Jurkat, Clone E6-1 (cell line): ENCODE results near the gene DPAGT1.
"Not testable (repeated sequence)": the region's sequence is repeated elsewhere in the genome, so short reads cannot be mapped to it uniquely, and the experiment has no call there.

Source experiments
- DNase-seq: peaks from one replicate; pipeline ENCODE4 v3.0.0-alpha.2; 2011; ENCODE audit warnings: low read depth, low spot score
- H3K4me3 ChIP-seq: 2 replicates; pipeline ENCODE4 v1.5.1; 2011; ENCODE audit warnings: mild to moderate bottlenecking, low read length, control low read depth, moderate library complexity

Gene DPAGT1

DNA sequence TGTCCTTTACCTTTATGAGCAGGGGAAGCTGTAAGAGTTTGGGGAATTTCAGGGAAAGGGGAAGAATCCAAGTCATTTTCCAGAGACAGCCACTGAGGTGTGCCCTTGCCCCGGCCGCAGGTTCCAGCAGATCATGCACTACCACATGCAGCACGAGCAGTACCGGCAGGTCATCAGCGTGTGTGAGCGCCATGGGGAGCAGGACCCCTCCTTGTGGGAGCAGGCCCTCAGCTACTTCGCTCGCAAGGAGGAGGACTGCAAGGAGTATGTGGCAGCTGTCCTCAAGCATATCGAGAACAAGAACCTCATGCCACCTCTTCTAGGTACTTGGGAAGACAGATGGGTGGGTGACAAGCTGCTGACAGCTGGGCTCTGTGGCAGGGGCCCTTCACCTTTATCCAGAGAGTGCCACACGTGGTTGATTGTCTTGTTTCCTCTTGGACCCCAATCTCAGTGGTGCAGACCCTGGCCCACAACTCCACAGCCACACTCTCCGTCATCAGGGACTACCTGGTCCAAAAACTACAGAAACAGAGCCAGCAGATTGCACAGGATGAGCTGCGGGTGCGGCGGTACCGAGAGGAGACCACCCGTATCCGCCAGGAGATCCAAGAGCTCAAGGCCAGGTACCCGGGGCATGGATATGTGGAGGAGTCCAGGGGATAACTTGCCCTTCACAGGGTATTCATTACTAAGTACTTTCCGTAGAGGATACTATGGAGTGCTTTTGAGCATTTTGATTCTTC is 22.8 kb downstream of the DPAGT1 start:
- no peak overlapping the region for H3K4me3 ChIP-seq
- DNase-seq: no peak

DNA sequence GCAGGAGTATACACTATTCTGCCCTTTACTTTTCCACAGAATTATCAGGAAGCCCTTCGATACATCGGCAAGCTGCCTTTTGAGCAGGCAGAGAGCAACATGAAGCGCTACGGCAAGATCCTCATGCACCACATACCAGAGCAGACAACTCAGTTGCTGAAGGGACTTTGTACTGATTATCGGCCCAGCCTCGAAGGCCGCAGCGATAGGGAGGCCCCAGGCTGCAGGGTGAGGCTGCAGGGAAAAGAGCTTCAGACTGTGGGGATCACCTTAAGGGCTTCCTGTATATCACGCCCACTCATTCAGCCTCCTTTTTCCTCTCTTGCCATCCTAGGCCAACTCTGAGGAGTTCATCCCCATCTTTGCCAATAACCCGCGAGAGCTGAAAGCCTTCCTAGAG is 23.8 kb downstream of the DPAGT1 start:
- DNase-seq: no peak
- H3K4me3 ChIP-seq: no peak overlapping the region

DNA sequence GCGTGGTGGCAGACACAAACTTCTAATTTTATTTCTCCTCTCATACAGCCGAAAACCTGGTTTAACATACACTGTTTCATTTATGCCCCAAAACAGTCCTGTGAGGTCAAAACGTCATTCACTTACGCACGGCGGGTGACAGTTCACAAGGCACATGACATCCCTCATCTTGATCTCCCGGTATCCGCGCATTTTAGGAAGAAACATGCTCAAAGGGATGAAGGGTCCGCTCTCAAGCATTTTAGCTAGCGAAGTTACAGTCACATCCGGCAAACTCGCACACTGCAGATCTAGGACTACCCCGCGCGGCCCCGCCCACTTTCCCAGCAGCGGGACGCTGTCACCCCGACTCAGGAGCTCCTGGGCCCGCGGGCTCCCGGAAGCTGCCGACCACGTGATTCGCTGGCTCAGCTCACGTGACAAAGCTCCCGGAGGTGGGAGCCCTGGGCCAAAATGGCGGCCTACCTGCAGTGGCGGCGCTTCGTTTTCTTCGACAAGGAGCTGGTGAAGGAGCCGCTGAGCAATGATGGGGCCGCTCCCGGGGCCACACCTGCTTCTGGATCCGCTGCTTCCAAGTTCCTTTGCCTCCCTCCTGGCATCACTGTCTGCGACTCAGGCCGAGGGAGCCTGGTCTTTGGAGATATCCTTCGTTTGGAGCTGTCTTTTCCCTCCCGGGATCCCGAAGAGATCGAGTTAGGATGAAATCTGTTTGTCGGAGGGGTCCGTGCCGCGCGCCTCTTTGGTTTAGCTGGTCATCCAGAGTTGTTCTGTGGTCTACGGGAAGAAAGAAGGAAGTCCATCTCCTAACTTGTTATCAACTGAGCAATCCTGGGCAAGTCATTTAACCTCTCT is 34.1 kb downstream of the DPAGT1 start, which contains the start of gene VPS11:
TSS of gene VPS11 (plus strand) at position 448 of the 852 bp plus-strand sequence. CDS start at position 454, 6 bp downstream.
- peak; percentile 97 for DNase-seq
- peak within 1 kb of the TSS; percentile 79 for H3K4me3 ChIP-seq

DNA sequence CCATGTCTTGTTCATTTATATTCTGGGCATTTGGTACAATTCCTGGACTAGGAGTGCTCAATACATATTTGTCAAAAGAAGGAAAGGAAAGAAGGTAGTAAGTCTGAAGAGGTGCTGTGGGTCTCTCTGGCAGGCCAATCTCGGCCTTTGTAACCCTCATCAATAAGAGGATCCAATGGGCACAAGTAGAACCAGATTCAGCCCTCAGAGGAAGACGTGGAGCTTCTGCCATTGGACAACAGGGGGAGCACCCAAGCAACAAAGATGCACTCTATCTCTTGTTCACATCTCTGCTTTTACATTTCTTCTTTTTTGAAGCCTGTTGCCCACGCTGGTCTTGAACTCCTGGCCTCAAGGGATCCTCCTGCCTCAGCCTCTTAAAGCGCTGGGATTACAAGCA is 36.3 kb downstream of the DPAGT1 start:
- no peak overlapping the region for H3K4me3 ChIP-seq
- DNase-seq: peak; percentile 57

DNA sequence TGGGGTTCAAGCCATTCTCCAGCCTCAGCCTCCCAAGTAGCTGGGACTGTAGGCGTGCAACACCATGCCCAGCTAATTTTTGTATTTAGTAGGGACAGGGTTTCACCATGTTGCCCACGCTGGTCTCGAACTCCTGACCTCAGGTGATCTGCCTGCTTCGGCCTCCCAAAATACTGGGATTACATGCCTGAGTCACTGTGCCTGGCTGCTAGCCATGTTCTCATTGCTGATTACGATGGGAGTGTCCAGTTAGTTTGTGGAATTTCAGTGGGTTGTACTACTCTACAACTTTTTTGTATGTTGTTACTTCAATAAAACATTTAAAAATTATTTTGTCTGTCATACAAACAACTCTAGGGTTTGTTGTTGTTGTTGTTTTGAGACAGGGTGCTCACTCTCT is 38.9 kb downstream of the DPAGT1 start:
- DNase-seq: no peak
- no peak overlapping the region for H3K4me3 ChIP-seq

DNA sequence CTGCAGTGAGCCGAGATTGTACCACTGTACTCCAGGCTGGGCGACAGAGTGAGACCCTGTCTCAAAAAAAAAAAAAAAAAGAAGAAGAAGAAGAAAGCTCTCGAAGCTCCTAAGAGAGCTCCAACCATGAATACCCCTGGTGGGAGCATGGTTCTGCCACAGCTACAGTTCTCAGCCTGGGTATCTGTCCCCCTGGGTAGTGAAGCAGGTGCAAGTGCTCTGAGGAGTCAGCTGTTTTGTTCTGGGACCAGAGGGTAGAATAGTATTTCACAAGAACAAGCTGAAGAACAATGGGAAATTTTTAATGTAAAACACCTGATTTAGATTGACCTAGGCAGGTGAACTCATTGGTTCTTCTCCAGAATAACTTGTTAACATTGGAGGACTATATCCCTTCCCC is 40.4 kb downstream of the DPAGT1 start:
- H3K4me3 ChIP-seq: no peak overlapping the region
- no peak for DNase-seq

DNA sequence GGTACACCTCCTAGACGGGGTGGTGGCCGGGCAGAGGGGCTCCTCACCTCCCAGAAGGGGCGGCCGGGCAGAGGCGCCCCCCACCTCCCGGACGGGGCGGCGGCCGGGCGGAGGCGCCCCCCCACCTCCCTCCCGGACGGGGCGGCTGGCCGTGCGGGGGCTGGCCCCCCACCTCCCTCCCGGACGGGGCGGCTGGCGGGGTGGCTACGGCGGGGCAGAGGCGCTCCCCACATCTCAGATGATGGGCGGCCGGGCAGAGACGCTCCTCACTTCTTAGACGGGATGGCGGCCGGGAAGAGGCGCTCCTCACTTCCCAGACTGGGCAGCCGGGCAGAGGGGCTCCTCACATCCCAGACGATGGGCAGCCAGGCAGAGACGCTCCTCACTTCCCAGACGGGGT is 42.5 kb downstream of the DPAGT1 start:
- H3K4me3 ChIP-seq, DNase-seq: not testable (repeated sequence)

DNA sequence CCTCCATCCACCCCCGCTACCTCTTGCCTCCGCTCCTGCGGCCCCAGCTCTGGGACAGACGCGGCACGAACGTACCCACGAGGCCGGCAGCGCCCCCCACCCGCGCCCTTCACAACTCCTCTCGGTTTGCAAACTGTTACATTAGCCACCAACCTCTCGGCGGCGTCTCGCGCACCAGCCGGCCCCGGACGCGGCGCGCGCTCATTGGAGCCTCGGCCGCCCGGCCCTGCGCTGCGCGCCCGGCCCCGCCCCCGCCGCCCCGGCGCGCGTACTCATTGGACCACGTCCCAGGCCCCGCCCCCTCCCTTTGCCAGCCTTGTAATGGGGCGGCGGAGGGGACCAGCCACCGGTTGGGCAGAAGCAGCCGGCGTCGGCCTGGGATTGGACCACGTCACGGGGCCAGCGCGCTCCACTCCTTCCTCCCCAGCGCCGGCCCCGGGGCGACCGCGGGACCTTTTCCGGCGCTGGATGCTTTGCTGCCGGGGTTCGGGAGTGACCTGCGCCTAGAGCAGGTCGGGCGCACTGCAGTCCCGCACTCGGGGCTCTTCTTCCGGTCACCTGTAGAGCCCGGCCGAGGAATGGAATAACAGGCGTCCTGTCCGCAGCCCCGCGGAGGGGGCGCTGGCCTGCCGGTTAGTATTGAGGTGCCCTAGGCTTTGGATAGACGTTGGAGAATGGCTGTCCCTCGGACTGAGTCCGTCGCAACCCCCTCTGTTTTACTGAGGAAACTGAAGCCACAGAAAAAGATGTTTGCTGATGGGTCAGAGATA is 44.5 kb downstream of the DPAGT1 start, which contains the start of gene HYOU1:
TSS of gene HYOU1 (minus strand) at position 206 of the 770 bp plus-strand sequence. CDS start 1,045 bp downstream, outside the sequence.
- H3K4me3 ChIP-seq: peak within 1 kb of the TSS; percentile 91
- peak; percentile 93 for DNase-seq

DNA sequence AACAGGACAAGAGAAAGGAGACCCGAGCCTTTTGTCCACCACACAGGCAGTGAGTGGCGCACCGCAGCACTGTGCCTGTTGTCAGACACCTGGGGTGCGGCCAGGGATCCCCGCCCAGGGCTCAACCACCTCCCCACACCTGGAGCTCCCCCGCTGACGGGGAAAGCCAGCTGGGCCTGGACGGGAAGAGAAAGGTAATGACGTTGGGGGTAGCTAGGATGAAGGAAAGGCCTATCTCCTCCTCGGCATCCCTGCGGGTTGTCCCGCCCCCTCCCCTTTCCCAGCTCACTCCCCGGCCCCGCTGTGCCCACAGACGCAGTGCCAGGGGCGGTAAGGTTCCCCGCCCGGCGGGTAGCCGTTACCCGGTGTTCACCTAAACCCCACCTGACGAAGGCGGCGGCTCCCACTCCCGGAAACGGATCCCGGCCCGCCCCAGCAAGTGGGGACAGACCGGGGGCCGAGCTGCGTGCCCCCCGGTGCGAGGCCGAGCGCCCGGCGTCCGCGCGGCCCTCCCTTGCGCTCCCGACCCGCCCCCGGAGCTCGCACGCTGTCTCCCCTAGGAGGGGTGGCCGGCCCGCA is 45.1 kb downstream of the DPAGT1 start:
- H3K4me3 ChIP-seq: peak overlapping the region; percentile 87
- DNase-seq: peak; percentile 15

DNA sequence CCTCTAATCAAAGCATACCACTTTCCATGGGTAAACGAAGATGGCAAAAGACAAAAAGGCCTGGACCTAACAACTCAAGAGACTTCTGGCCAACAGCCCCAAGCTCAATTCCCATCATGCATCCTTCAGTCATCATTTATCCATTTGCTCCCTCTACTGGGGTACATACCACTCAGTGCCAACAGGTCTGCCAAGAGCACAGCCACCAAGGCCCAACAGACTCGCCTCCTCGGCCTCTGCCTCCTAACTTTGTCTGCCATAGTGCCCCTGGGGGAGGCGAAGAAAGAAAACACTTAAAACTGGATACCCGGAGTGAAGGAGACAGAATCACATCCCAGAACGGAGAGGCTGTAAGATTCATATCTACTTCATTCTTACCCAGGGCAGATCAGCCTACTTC is 45.8 kb downstream of the DPAGT1 start:
- peak overlapping the region; percentile 87 for H3K4me3 ChIP-seq
- DNase-seq: peak; percentile 37

DNA sequence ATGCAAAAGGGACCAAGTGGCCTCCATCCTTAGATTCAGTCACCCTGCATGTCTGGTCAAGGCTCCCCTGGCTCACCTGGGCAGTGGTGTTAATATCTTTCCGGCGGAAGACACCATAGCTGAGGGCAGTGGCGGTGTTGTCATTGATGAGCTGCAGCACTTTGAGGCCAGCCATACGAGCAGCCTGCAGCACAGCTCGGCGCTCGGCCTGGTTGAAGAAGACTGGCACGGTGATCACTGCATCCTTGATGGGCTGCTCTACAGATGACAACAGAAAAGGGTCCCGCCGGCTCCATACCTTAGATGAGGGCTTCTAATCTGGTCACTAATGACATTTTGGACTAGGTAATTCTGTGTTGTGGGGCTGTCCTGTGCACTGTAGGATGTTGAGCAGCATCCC is 47.2 kb downstream of the DPAGT1 start:
- H3K4me3 ChIP-seq: no peak overlapping the region

DNA sequence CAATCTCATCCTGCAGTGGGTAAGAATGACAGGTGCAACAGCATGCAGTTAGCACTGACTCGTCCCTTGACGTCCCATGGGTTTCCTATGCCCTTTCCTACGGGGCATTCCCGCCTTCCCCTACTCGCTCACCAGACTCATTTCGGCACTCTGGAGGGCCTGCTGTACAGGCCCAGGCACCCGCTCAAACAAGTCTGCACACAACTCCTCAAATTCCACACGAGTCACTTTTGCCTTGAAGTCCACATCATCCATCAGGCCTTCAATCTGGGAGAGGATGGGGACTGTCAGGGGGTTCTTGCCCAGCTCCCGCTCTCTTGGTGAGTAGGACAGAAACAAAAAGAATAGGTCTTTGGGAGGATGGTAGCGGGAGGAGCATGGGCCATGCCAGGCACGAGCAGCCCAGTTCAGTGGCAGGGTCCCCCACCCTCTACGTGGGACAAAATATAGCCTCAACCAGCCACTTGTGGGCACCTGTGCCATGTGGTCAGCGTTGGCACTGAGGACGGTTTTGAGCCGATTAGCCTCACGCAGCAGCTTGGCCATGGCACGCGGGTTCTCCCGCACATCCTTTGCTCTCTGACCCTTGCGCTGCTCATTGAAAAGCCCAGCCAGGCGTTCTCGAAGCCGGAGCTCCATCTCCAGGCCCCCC is 49.4 kb downstream of the DPAGT1 start:
- no peak for DNase-seq
- H3K4me3 ChIP-seq: no peak overlapping the region

More for the DNA sequence above, 47.2 kb downstream of the DPAGT1 start:
- no peak for DNase-seq

DNA sequence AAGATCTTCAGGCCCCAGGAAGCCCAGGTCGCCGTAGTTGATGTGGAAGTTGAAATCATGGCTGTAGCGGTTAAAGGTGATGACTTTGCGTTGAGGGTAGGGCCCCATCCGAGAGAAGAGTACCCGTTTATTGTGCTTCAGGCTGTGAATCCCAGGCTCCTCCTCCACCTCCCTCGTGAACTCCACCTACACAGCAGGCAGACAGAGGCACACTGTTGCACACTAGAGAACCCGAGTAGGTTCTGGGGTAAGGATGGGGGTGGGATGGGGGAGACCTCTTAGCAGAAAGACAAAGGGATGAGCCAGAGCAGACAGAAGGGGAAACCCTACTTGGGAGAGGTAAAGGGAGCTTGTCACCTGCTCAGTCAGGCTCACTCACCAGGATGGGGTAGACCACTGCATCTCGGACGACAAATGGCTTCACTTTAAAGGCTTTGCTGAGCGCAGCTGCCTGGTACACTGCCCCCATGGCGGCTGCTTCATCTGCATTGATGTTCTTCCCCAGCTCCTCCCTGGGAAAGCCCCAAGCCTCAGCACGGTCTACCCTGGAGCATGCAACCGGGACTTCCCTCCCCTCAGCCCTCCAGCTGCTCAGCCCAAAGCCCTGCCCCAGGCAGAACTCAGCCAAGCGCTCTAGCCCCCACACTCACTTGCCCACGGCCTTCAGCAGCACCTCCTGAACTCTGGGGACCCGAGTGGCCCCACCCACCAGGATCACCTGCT is 50.1 kb downstream of the DPAGT1 start:
- DNase-seq: no peak
- H3K4me3 ChIP-seq: no peak overlapping the region

DNA sequence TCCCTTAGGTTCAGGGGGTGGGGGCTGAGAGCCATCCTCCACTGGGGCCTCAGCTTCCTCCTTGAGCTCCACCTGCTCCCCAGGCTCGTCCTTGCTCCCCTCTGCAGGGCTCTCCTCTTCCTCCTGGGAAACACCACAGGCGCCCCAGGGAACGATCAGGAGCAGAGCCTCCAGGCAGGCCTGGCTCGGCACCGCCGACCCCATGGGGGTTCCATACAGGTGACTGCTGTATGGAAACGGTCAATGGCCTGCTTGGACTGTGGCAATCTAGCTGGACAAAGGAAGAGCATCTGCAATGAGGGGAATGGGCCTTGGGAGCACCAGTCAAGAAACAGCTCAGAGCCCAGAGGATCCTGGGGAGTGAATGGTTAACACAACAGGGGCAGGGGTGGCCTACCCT is 52.6 kb downstream of the DPAGT1 start:
- no peak for DNase-seq
- H3K4me3 ChIP-seq: no peak overlapping the region

DNA sequence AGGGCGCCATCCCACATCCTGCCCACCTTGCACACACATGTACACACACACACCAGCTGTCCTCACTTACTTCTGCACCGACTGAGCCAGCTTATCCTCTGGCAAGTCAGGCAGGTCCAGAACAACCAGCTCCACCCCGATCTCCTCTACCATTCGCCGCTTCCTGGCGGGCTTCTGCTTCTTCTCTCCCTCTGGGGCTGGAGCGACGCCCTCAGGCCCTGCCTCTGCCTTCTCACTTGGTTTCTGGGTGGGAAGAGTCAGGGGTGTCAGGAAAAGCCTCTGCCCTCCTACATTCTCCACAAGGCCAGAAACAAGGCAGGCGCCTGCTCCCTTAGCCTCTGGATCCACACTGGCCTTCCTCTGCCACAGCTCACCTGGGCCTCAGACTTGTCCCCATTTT is 53.0 kb downstream of the DPAGT1 start:
- DNase-seq: peak; percentile 15
- H3K4me3 ChIP-seq: no peak overlapping the region

DNA sequence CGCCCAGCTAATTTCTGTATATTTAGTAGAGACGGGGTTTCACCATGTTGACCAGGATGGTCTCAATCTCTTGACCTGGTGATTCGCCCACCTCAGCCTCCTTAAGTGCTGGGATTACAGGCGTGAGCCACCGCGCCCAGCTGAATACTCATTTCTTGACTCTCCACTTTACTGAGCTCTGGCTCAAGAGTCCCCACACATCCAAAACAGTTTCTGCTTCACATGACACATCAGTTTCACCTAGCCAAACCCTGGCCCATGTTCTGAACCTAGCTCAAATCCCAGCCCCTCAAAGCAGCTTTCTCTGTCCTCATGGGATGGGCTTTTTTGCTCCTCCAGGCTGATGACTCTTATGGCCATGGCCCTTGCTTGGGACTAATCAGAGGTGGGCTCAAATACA is 54.4 kb downstream of the DPAGT1 start:
- no peak for DNase-seq
- H3K4me3 ChIP-seq: no peak overlapping the region
